Erythroblast (primary cell): ENCODE results near the gene ST7L.

Experiments
- GATA1 ChIP-seq: IDR thresholded peaks from 2 replicates; pipeline ENCODE4 v1.6.1; 2011; ENCODE audit warnings: low read depth, mild to moderate bottlenecking, control low read depth, low read length, moderate library complexity
- POLR2A ChIP-seq: IDR thresholded peaks from 2 replicates; pipeline ENCODE4 v1.6.1; 2011; ENCODE audit warnings: mild to moderate bottlenecking, low read length

GRCh38 chr1:112594208-112594876 lies 24.6 kb downstream of the ST7L start:
- no peak for TF ChIP-seq POLR2A
- TF ChIP-seq GATA1, result no peak
